GM04503 (cell line): ENCODE data around the gene TMPRSS3.
"Not testable (repeated sequence)": the region's sequence is repeated elsewhere in the genome, so short reads cannot be mapped to it uniquely, and the experiment has no call there.

Experiments
- DNase-seq: peaks from one replicate; pipeline ENCODE4 v3.0.0-alpha.2; 2012; ENCODE audit warnings: low read depth

The TMPRSS3 gene

DNA sequence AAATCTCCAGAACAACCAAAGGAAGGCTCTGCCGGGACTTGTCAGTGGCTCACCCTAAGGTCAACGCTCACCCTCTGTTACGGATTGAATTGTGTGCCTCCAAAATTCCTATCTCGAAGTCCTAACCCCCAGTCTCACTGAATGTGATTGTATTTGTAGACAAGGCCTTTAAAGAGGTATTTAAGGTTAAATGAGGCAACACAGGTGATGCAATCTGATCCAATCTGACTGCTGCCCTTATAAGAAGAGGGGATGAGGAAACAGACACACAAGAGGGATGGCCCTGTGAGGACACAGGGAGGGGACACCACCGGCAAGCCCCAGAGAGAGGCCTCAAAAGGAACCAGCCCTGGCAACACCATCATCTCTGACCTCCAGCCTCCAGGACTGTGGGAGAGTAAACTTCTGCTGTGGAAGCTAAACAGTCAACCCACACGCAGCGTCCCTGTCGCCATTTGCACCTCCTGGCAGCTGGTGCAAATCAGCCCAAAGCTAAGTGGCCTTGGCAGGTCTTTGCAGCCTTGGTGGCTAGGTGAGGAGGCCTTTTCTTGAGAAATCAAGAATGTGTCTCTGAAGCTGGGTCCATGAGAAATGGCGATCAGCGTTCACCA is 32.1 kb upstream of the TMPRSS3 start:
- no peak for DNase-seq

DNA sequence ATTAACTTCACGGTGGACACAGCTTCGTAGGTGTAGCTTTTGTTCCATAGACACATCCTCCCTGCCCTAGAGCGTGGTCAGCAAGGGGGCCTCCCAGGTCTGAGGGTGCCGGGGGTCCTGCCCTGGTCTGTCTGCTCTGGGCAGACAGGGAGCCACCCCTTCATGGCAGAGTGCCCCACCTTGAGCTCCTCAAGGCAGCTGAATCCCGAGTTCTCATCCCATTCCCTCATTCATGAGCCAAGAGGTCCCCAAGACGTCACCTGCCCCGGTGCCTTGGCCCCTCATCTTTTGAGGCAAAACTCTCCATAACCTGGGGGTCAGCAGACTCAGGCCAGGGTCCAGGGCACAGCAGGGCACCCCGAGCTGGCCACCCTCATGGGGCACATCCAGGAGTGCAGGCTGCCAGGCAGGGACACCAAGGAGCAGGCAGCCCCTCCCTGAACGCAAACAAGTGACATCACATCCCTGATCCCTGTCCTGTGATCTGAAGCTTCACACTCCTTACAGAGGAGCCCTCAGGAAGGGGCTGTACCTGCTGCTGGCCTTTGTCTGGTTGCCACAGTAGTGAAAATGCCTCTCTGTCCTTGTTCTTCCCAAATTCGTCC is 31.1 kb upstream of the TMPRSS3 start:
- no peak for DNase-seq

- no peak for DNase-seq
Measured at GRCh38 chr21:42426424-42426823, 30.6 kb upstream of the TMPRSS3 start.

DNA sequence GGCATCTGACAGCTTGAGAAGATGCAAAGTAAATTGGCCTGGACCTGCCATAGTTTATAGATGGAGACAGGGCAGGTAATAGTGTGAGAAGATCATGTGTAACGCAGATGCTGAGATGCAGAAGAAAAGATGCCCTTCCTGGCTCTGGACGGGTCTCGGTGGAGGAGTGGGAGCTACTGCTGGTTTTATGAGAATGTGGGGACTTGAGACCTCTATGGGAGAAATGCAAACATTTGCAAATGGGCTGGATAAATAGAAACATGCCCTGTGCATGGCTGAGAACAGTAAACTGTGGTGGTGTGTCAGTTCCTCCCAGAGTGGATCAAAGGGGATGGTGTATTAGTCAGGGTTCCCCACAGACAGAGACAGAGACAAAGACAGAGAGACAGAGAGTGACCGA is 29.7 kb upstream of the TMPRSS3 start:
- DNase-seq, result no peak

DNA sequence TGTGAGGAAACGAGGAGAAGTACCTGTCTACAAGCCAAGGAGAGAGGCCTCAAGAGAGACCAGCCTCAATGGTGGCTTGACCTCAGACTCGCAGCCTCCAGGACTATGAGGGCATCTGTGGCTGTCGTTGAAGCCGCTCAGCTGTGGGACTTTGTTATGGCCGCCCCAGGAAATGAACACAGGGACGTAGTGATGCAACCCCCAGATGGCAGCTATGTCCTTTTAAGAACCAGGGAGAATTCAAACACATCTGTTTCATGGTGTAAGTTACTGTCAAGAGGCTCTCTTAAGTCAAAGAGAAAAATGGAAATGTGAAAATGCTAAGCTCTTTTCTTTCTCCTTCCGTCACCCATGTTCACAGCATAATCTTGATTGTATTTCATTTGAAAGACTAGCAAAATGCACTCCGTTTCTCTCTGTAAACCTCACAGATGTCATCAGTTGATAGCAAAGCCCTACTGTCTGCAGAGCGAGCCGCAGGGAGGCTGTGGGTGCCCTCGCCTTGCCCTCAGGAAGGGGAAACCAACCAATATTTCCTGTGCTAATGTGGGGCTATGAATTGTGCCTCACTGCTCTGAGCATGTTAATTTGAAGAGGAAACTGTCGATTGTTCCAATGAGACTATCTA is 29.2 kb upstream of the TMPRSS3 start:
- DNase-seq, result no peak

- DNase-seq, result no peak
Measured at GRCh38 chr21:42423685-42424084, 27.8 kb upstream of the TMPRSS3 start.

GRCh38 chr21:42423197-42423675 is 27.4 kb upstream of the TMPRSS3 start:
- no peak for DNase-seq

DNA sequence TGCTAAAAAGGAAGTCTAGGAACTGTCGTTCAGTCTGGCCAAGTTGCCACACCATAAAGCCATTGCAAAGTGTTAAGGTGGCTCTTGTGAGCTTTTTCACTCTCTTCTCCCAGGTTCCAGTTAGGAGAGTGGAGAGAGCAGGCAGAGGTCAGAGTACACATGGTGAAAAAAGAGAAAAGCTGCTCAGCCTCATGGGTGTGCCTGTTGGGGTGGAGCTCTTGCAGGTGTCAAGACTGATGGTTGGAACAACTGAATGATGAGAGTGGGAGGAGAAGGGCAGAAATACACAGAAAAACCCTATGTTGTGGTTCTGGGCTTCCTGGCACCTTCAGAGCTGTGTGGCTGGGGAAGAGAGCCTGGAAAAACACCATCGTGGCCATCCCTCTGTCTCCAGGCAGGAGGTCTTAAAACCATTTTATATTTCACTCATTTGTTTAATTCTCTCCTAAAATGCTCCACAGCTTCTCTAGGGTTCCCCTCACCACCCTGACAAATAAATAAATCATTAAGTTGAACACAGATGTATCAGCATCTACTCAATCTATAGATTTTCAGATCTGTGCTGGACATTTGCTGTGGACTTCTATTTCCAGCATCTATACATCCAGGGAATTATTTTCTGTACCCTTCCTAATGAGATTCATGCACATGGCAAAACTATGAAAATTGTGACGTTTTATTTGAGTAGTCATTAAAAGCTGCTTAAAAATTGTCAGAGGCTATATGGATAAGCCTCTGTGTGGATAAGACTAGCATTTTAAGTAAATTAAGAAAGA is 25.4 kb upstream of the TMPRSS3 start:
- DNase-seq, result no peak

GRCh38 chr21:42419845-42420244 is 24.0 kb upstream of the TMPRSS3 start:
- no peak for DNase-seq

GRCh38 chr21:42418886-42419285 is 23.0 kb upstream of the TMPRSS3 start:
- no peak for DNase-seq

- DNase-seq, result no peak
Measured at GRCh38 chr21:42417533-42417932, 21.7 kb upstream of the TMPRSS3 start.

DNA sequence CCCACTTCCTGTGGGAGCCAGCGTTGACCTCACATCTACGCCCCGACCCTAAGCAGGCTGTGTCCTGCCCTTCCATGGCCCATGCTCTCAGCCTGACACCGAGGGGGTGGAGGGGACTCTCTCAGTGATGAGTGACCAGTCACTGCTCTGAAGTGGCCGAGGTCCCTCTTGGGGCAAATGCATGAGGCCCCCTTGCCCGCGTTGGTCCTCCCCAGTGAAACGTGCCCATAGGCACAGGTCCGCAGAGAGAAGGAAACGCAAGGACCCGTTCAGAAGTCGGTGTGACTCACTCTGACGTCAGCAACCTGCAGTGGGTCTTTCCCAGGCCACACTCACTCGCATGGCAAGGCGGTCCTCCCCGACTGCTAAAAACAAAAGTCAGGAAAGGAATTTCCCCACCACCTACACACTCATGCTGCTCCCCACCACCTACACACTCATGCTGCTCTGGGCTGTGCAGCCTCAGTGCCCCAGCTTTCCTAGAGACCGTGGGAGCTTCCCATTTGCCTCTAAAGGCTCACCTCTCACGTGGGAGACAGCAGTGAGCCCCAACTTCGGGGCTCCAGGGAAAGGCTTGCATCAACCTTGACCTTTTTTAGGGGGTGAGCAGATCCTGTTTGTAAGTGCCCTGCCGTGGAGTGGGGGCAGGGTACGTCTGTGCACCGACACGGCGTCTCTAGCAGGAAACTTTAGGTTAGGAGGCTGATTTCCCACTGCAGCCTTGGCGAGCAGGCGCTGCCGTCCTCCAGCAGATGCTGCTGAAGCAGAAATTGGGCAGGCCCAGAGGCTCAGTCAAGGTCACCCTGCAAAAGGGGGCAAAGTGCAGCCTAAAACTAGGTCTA is 19.3 kb upstream of the TMPRSS3 start:
- DNase-seq, result no peak

GRCh38 chr21:42414553-42414927 is 18.7 kb upstream of the TMPRSS3 start:
- DNase-seq, result no peak

DNA sequence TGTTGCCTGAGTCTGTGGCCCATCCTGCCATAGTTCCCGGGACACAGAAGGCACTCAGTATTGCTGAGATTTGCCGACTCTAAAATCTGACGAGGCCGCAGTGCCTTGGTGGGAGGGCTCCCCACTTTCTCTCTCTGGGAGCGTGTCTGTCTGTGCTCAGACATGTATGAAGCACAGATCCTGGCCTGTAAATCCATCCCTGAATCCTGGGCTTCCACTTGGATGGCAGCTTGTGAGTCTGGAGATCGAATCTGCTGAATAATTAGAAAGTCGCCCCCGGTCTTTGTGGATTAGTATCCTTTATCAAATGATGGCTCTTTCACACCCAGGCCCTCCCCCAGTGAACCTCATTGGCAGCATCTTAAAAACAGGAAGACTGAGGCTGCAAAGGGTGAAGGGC is 18.2 kb upstream of the TMPRSS3 start:
- DNase-seq, result no peak

DNA sequence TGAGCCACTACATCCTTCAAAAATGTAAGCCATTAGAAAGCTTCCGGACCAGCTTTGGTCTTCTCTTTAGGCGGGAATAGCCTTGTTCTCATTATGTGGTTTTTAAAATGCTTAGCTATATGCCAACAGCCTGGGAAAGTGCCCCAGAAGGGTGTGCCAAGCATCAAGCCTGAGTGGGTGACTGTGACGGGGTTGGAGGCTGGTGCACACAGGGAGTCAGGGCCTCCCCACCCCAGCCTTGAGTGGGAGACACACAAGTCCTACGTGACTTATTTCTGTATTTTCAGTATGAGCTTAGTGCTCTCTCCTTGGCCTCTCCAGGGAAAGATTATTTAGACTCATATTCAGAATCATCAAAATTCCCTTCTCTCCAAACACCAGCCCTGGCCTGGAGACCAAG is 17.6 kb upstream of the TMPRSS3 start:
- no peak for DNase-seq

DNA sequence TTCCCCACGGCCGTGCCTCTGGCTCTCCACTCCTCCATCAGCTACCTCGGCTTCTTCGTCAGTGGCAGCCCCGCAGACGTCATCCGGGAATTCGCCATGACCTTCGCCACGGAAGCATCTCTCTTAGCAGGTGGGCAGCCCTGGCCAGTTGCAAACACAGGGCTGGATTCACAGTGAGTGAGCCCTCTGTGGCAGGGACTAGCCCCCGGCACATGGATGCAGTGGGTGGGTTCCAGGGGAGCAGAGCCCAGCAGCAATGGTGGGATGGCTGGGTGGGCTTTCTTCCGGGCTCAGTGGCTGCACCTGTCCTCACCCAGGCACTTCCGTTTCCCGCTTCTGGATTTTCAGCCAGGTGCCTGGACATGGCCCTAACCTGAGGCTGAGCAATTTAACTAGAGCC is 17.2 kb upstream of the TMPRSS3 start:
- DNase-seq, result no peak

- no peak for DNase-seq
Measured at GRCh38 chr21:42412636-42412933, 16.7 kb upstream of the TMPRSS3 start.

- no peak for DNase-seq
Measured at GRCh38 chr21:42411891-42412635, 16.2 kb upstream of the TMPRSS3 start.

DNA sequence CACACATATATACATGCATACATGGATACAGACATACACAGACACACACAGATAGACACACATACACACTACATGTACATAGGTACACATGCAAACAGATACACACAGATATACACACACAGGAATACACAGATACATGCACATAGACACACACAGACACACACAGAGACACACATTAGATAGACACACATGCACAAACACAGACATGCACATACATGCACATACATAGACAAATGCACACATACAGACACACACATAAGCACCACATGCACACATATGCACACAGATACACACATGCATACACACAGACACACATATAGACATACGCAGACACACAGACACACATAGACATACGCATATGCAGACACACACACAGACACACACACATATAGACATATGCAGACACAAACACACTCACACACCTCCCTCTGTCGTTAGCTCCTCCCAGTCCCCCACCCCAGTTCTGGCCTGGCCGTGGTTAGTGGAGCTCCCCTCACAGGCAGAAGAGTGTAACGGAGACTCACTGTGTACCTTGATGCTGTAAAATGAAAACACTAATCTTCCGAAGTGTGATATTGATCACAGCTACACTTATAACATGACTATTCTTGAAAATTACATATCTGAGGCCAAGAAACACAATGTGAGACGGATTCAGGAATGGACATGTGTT is 15.5 kb upstream of the TMPRSS3 start:
- DNase-seq, result no peak

- no peak for DNase-seq
Measured at GRCh38 chr21:42409366-42409765, 13.5 kb upstream of the TMPRSS3 start.

DNA sequence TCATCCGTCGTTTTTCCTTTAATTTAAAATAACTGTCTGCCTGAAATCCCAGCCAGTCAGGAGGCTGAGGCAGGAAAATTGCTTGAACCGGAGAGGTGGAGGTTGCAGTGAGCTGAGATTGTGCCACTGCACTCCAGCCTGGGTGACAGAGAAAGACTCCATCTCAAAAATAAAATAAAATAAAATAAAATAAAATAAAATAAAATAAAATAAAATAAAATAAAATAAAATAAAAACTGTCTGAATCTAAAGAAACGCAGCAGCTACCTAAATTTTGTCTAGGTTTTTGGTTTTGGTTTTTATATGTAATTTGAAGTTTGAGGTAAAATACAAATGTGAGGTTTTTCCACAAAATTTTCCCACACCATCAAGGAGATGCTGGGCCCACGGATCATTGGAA is 12.9 kb upstream of the TMPRSS3 start:
- DNase-seq, result not testable (repeated sequence)
